Right lobe of liver (tissue), 4 donors: ENCODE data around the gene ATL2.

Source experiments
- POLR2A ChIP-seq: fragments of 450-650 bp; IDR thresholded peaks from one replicate; pipeline ENCODE4 v1.6.1; 2017; ENCODE audit warnings: antibody characterized with exemption, mild to moderate bottlenecking
- TF ChIP-seq, protein P1 (sequence below), 4 donors: fragments of 200-600 bp in 3 of 4; fragments of 450-650 bp in 1 of 4; IDR thresholded peaks; one replicate each; pipeline versions ENCODE4 v1.5.1 to v1.8.0; 2016 to 2022; ENCODE audit warnings: antibody characterized with exemption in 4 of 4, mild to moderate bottlenecking in 2 of 4
- donor health status: DM: no; HTN: no; CAD: no.
- donor health status: DM: no; HTN: no; CAD: no.
- donor health status: DM: no; HTN: yes; CAD: no.

DNA sequence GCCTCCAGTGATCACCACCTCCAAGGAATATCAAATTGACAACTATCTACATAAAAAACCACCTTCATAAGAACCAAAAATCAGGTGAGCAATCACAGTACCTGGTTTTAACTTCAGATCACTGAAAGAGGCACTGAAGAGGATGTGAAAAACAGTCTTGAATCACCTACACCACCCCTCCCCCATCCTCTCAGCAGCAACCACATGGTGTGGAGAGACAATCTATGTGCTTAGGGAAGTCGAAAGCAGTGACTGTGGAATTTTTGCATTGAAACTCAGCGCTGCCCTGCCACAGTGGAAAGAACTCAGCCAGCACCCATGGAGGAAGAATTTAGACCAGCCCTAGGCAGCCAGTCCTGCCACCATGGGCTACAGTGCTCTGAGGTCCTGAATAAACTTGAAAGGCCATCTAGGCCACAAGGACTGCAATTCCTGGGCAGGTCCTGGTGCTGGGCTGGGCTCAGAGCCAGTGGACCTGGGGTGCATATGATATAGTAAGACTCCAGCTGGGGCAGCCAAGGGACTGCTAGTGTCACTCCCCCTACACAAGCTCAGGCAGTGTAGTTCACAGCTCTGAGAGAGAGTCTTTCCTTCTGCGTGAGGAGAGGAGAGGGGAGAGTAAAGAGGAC lies 75.6 kb downstream of the ATL2 start:
- TF ChIP-seq, protein P1, sequence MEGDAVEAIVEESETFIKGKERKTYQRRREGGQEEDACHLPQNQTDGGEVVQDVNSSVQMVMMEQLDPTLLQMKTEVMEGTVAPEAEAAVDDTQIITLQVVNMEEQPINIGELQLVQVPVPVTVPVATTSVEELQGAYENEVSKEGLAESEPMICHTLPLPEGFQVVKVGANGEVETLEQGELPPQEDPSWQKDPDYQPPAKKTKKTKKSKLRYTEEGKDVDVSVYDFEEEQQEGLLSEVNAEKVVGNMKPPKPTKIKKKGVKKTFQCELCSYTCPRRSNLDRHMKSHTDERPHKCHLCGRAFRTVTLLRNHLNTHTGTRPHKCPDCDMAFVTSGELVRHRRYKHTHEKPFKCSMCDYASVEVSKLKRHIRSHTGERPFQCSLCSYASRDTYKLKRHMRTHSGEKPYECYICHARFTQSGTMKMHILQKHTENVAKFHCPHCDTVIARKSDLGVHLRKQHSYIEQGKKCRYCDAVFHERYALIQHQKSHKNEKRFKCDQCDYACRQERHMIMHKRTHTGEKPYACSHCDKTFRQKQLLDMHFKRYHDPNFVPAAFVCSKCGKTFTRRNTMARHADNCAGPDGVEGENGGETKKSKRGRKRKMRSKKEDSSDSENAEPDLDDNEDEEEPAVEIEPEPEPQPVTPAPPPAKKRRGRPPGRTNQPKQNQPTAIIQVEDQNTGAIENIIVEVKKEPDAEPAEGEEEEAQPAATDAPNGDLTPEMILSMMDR (IDR thresholded peaks at IDR 0.05), result no peak
- TF ChIP-seq POLR2A, result no peak
